H1 (cell line): ENCODE measurements around the gene LCE5A. TPM values are rescaled to one million over a fixed set of nuclear protein-coding genes. Genes with fewer than 3 reads are reported as not detected.

Source experiments
- CTCF ChIA-PET: fragments of 300-600 bp; sonication (Branson Sonifier 250); formaldehyde crosslinking; loops from one replicate; lab custom pipeline; 2021; ENCODE audit not compliant: partially characterized antibody; lab: Charles Lee
- POLR2A ChIA-PET: fragments of 300-600 bp; sonication (Branson Sonifier 250); formaldehyde crosslinking; loops from one replicate; lab custom pipeline; 2021; ENCODE audit warnings: inconsistent platforms; ENCODE audit not compliant: partially characterized antibody; lab: Charles Lee
- DNase-seq, 2 experiments: peaks; one replicate each; pipeline versions ENCODE4 v3.0.0 to v3.0.0-alpha.2; 2010 to 2022; ENCODE audit warnings: low spot score in 2 of 2, low read depth in 1 of 2, mixed read lengths in 1 of 2
- FAIRE-seq: peaks from 2 replicates; lab custom pipeline; 2011; peaks lifted over from hg19 to GRCh38; lab: Jason Lieb, UNC
- H2AFZ ChIP-seq: 2 replicates; pipeline ENCODE4 v1.8.1; 2012; ENCODE audit warnings: low read length, inconsistent platforms
- H2AK5ac ChIP-seq: 2 replicates; pipeline ENCODE4 v1.6.1; 2013; ENCODE audit warnings: low read depth, low read length
- H2BK120ac ChIP-seq: replicated peaks from 2 replicates; pipeline ENCODE3; 2013; ENCODE audit warnings: low read depth, low read length, inconsistent platforms
- H2BK12ac ChIP-seq: 2 replicates; pipeline ENCODE4 v1.6.1; 2013; ENCODE audit warnings: low read depth, low read length
- H2BK15ac ChIP-seq: 2 replicates; pipeline ENCODE4 v1.6.1; 2013; ENCODE audit warnings: low read length
- H2BK20ac ChIP-seq: 2 replicates; pipeline ENCODE4 v1.6.1; 2013; ENCODE audit warnings: low read length
- H2BK5ac ChIP-seq: 2 replicates; pipeline ENCODE4 v1.6.1; 2013; ENCODE audit warnings: low read depth, low read length
- H3K14ac ChIP-seq: 2 replicates; pipeline ENCODE4 v1.6.1; 2013; ENCODE audit warnings: inconsistent platforms; ENCODE audit not compliant: insufficient read length
- H3K18ac ChIP-seq: 2 replicates; pipeline ENCODE4 v1.6.1; 2013; ENCODE audit warnings: low read length; ENCODE audit errors: extremely low read depth
- H3K23ac ChIP-seq: 2 replicates; pipeline ENCODE4 v1.6.1; 2013; ENCODE audit warnings: inconsistent platforms; ENCODE audit not compliant: insufficient read length
- H3K23me2 ChIP-seq: 2 replicates; pipeline ENCODE4 v1.6.1; 2013; ENCODE audit warnings: low read depth, low read length
- H3K27ac ChIP-seq: 2 replicates; pipeline ENCODE4 v1.6.1; 2011; ENCODE audit warnings: low read depth, low read length, inconsistent platforms
- H3K27me3 ChIP-seq, 4 experiments: replicated peaks in 1 of 4; 1 replicate in 1 of 4; 2 replicates in 3 of 4; pipeline versions ENCODE4 v1.6.1 to v1.8.1; 2011 to 2013; ENCODE audit warnings: low read length in 3 of 4, mild to moderate bottlenecking in 3 of 4, inconsistent platforms in 2 of 4, mixed read lengths in 2 of 4, moderate library complexity in 1 of 4; ENCODE audit not compliant: control insufficient read depth in 3 of 4, insufficient read depth in 3 of 4; ENCODE audit errors: extremely low read depth in 1 of 4
- H3K36me3 ChIP-seq, 4 experiments: 2 replicates each; pipeline versions ENCODE4 v1.6.1 to v1.8.1; 2011 to 2013; ENCODE audit warnings: mild to moderate bottlenecking in 4 of 4, low read length in 3 of 4, moderate library complexity in 2 of 4, control low read depth in 1 of 4, inconsistent platforms in 1 of 4; ENCODE audit not compliant: insufficient read depth in 4 of 4, control insufficient read depth in 2 of 4
- H3K4ac ChIP-seq: replicated peaks from 2 replicates; pipeline ENCODE3; 2013; ENCODE audit warnings: low read length, low read depth, mixed read lengths, inconsistent platforms; ENCODE audit not compliant: insufficient read length
- H3K4me1 ChIP-seq, 4 experiments: replicated peaks in 1 of 4; 1 replicate in 1 of 4; 2 replicates in 3 of 4; pipeline versions ENCODE4 v1.6.1 to v1.8.1; 2011 to 2013; ENCODE audit warnings: low read length in 3 of 4, inconsistent platforms in 2 of 4, mixed read lengths in 1 of 4; ENCODE audit not compliant: insufficient read depth in 4 of 4, control insufficient read depth in 3 of 4
- H3K4me2 ChIP-seq, 2 experiments: 2 replicates each; pipeline versions ENCODE4 v1.6.1 to v1.8.1; 2011 to 2013; ENCODE audit warnings: low read depth in 2 of 2, low read length in 2 of 2, control low read depth in 1 of 2, inconsistent platforms in 1 of 2, mild to moderate bottlenecking in 1 of 2; ENCODE audit not compliant: insufficient read depth in 1 of 2
- H3K4me3 ChIP-seq, 4 experiments: fragments of 200-600, 300-600 bp in 1 of 4; sonication (generic), shearing (Covaris generic), sonication (Bioruptor Twin) in 1 of 4; 2 replicates each; pipeline versions ENCODE4 v1.5.1 to v1.8.1; 2011 to 2016; ENCODE audit warnings: low read length in 4 of 4, low read depth in 3 of 4, control low read depth in 2 of 4, inconsistent platforms in 2 of 4, mild to moderate bottlenecking in 2 of 4, mixed read lengths in 1 of 4, moderate library complexity in 1 of 4; ENCODE audit not compliant: insufficient read depth in 2 of 4; ENCODE audit errors: extremely low read depth in 1 of 4
- H3K56ac ChIP-seq: replicated peaks from 2 replicates; pipeline ENCODE3; 2013; ENCODE audit warnings: low read depth, mild to moderate bottlenecking, mixed read lengths, low read length, inconsistent platforms; ENCODE audit not compliant: insufficient read length
- H3K79me1 ChIP-seq: 2 replicates; pipeline ENCODE4 v1.6.1; 2013; ENCODE audit warnings: low read depth, low read length, control low read depth
- H3K79me2 ChIP-seq, 2 experiments: 2 replicates each; pipeline versions ENCODE4 v1.6.1 to v1.8.1; 2012 to 2013; ENCODE audit warnings: low read length in 2 of 2, mild to moderate bottlenecking in 2 of 2, inconsistent platforms in 1 of 2; ENCODE audit not compliant: insufficient read depth in 2 of 2, control insufficient read depth in 1 of 2
- H3K9ac ChIP-seq, 4 experiments: replicated peaks in 1 of 4; 1 replicate in 1 of 4; 2 replicates in 3 of 4; pipeline versions ENCODE4 v1.6.1 to v1.8.1; 2011 to 2013; ENCODE audit warnings: low read depth in 3 of 4, low read length in 3 of 4, control low read depth in 2 of 4, mild to moderate bottlenecking in 2 of 4, moderate library complexity in 2 of 4, inconsistent platforms in 1 of 4; ENCODE audit errors: extremely low read depth in 1 of 4
- H3K9me3 ChIP-seq, 2 experiments: 2 replicates each; pipeline versions ENCODE4 v1.6.1 to v1.8.1; 2012 to 2013; ENCODE audit warnings: mild to moderate bottlenecking in 2 of 2, moderate library complexity in 2 of 2, control low read depth in 1 of 2, inconsistent platforms in 1 of 2, low read depth in 1 of 2, low read length in 1 of 2, mixed read lengths in 1 of 2; ENCODE audit not compliant: insufficient read depth in 2 of 2
- H4K20me1 ChIP-seq, 2 experiments: replicated peaks in 1 of 2; 2 replicates each; pipeline versions ENCODE3 to v1.8.1; 2011 to 2013; ENCODE audit warnings: inconsistent platforms in 2 of 2, low read length in 2 of 2, mild to moderate bottlenecking in 1 of 2; ENCODE audit not compliant: insufficient read depth in 2 of 2, control insufficient read depth in 1 of 2
- H4K5ac ChIP-seq: 2 replicates; pipeline ENCODE4 v1.6.1; 2013; ENCODE audit warnings: low read length, low read depth, mixed read lengths, inconsistent platforms; ENCODE audit not compliant: insufficient read length
- H4K8ac ChIP-seq: 2 replicates; pipeline ENCODE4 v1.8.0; 2013; ENCODE audit warnings: mild to moderate bottlenecking, moderate library complexity, low read length, inconsistent platforms; ENCODE audit not compliant: insufficient read depth; ENCODE audit errors: extremely low read depth
- H4K91ac ChIP-seq: replicated peaks from 2 replicates; pipeline ENCODE3; 2013; ENCODE audit warnings: low read length, mixed read lengths, inconsistent platforms; ENCODE audit not compliant: insufficient read length
- ATF2 ChIP-seq: IDR thresholded peaks from 2 replicates; pipeline ENCODE4 v1.6.1; 2012; ENCODE audit warnings: low read length, inconsistent platforms
- E2F6 ChIP-seq: IDR thresholded peaks from 2 replicates; pipeline ENCODE4 v1.6.1; 2012; ENCODE audit warnings: inconsistent platforms
- FOSL1 ChIP-seq: IDR thresholded peaks from 2 replicates; pipeline ENCODE4 v1.6.1; 2011; ENCODE audit warnings: mild to moderate bottlenecking, low read depth, low read length, moderate library complexity; ENCODE audit not compliant: insufficient read depth
- JUND ChIP-seq: IDR thresholded peaks from 2 replicates; pipeline ENCODE4 v1.6.1; 2011; ENCODE audit warnings: mild to moderate bottlenecking, improper control_type of control experiment, low read length
- KDM1A ChIP-seq: fragments of 200-600, 300-600 bp; sonication (generic); IDR thresholded peaks from 2 replicates; pipeline ENCODE4 v1.7.1; 2016; ENCODE audit warnings: mild to moderate bottlenecking, low read length, borderline replicate concordance
- KDM5A ChIP-seq: fragments of 200-600 bp; IDR thresholded peaks from 2 replicates; pipeline ENCODE4 v1.7.1; 2012; ENCODE audit warnings: mild to moderate bottlenecking, low read length, inconsistent platforms, mixed read lengths
- NRF1 ChIP-seq: IDR thresholded peaks from 2 replicates; pipeline ENCODE4 v1.6.1; 2011; ENCODE audit warnings: mild to moderate bottlenecking, low read depth, low read length, improper control_type of control experiment
- POLR2A ChIP-seq, 2 experiments: IDR thresholded peaks; 1 replicate in 1 of 2; 2 replicates in 1 of 2; pipeline ENCODE4 v1.6.1; 2011; ENCODE audit warnings: low read depth in 2 of 2, low read length in 2 of 2, mild to moderate bottlenecking in 2 of 2; ENCODE audit errors: control extremely low read depth in 1 of 2
- RNF2 ChIP-seq: fragments of 200-900, 300-1000 bp; sonication (generic); IDR thresholded peaks from 2 replicates; pipeline ENCODE4 v1.7.1; 2016; ENCODE audit warnings: borderline replicate concordance, low read depth, mild to moderate bottlenecking, antibody characterized with exemption, low read length; ENCODE audit not compliant: poor library complexity, severe bottlenecking; ENCODE audit errors: missing control alignments
- RXRA ChIP-seq: IDR thresholded peaks from 2 replicates; pipeline ENCODE4 v1.6.1; 2011; ENCODE audit warnings: low read depth, mild to moderate bottlenecking, low read length, moderate library complexity; ENCODE audit not compliant: insufficient read depth
- SUZ12 ChIP-seq: fragments of 200-600 bp; sonication (generic); IDR thresholded peaks from 2 replicates; pipeline ENCODE4 v1.6.1; 2012; ENCODE audit warnings: mild to moderate bottlenecking, inconsistent platforms, low read length, moderate library complexity, mixed read lengths
- whole genome bisulfite sequencing, 2 experiments: shearing (Covaris generic) in 1 of 2; methylation state at CpG; one replicate each; pipeline versions ENCODE4 v1.1.6 to v1.1.7; 2013 to 2015; ENCODE audit warnings: low lambda C conversion rate in 2 of 2, mixed read lengths in 2 of 2, inconsistent platforms in 1 of 2, low coverage in 1 of 2, missing lambda C conversion rate in 1 of 2; ENCODE audit not compliant: insufficient replicate concordance in 2 of 2, insufficient coverage in 1 of 2, insufficient read length in 1 of 2; ENCODE audit errors: extremely low coverage in 1 of 2, missing lambda C conversion rate in 1 of 2; 5-methylcytosine and 5-hydroxymethylcytosine counted together
- polyA plus RNA-seq, 7 experiments: library from polyadenylated mRNA; depleted of rRNA in 3 of 7; stranded (reverse) in 5 of 7; unstranded in 2 of 7; fragments of >200 nt in 5 of 7; fragments of 200-250 nt in 2 of 7; gene quantifications; 1 replicate in 5 of 7; 2 replicates in 1 of 7; 4 replicates in 1 of 7; pipeline versions ENCODE4 v1.2.1 to v1.2.3, GENCODE V29; 2011 to 2013; ENCODE audit warnings: missing spikeins in 2 of 7, mixed read lengths in 2 of 7
- total RNA-seq: library from RNA; stranded (reverse); fragmentation: NEBNext Ultra II Directional; extraction: Animal tissue kit (Norgen Biotek cat#: 25700); gene quantifications from 2 replicates; pipeline ENCODE4 v1.2.1, GENCODE V29; 2021

Gene LCE5A
- total and polyA plus RNA-seq, 2 of the 8 experiments (the other 6 are each of a cell fraction or from before 2014, with no cell fraction given), result not detected

GRCh38 chr1:152513081-152513480, 2.5 kb downstream of the LCE5A start:
- no peak overlapping the region for H2AK5ac ChIP-seq
- H4K5ac ChIP-seq, result no peak overlapping the region
- H3K4me1 ChIP-seq, result no peaks in the 10 kb centered on the region
- H4K91ac ChIP-seq, result no peak overlapping the region
- H4K8ac ChIP-seq, result no peak overlapping the region
- no peak overlapping the region for H2BK15ac ChIP-seq
- no peak overlapping the region for H3K23ac ChIP-seq
- no peaks in the 10 kb centered on the region for H3K79me1 ChIP-seq
- ChIA-PET POLR2A (no interaction called here), CTCF (interaction anchor here (1.4 kb wide), 1 partner anchor 13 kb away, joined by 3 read pairs; no protein-coding TSS in a partner anchor)
- H3K18ac ChIP-seq, result no peak overlapping the region
- FAIRE-seq (no peak), DNase-seq (no peak)
- H2BK5ac ChIP-seq, result no peak overlapping the region
- no peaks in the 10 kb centered on the region for H3K79me2 ChIP-seq
- H3K36me3 ChIP-seq, result no peaks in the 10 kb centered on the region; a peak in 1 of 8 replicates
- H3K4me3 ChIP-seq, result no peak overlapping the region
- no peak overlapping the region for H2BK20ac ChIP-seq
- no peak overlapping the region for H3K14ac ChIP-seq
- no peaks in the 10 kb centered on the region for H4K20me1 ChIP-seq
- no peak overlapping the region for H3K27ac ChIP-seq
- no peak overlapping the region for H2AFZ ChIP-seq
- H3K9ac ChIP-seq, result no peak overlapping the region
- no peak overlapping the region for H3K4me2 ChIP-seq
- H3K27me3 ChIP-seq, result no peaks in the 10 kb centered on the region
- no peak overlapping the region for H3K56ac ChIP-seq
- peaks cover 78 to 90% of the 10 kb centered on the region in 2 experiments for H3K9me3 ChIP-seq
- H3K4ac ChIP-seq, result no peak overlapping the region
- H2BK12ac ChIP-seq, result no peak overlapping the region
- 52% methylated on average over 3 of the region's 3 CpGs; no CpG with 5 or more reads in 1 of the 2 experiments for WGBS, 2 experiments
- no peak overlapping the region for H2BK120ac ChIP-seq
- H3K23me2 ChIP-seq, result no peaks in the 10 kb centered on the region
- TF ChIP-seq KDM5A (no peak), KDM1A (no peak), RNF2 (no peak), E2F6 (no peak), NRF1 (no peak), FOSL1 (no peak), JUND (no peak), ATF2 (no peak), SUZ12 (no peak), RXRA (no peak), POLR2A (IDR thresholded peaks at IDR 0.05; ENCODE audit: control extremely low read depth in 1 of 2, low read depth in 2 of 2, low read length in 2 of 2) (no peak)
